AG04450 (cell line): Measurements from ENCODE around the gene HACD2. TPM values are rescaled to one million over a fixed set of nuclear protein-coding genes. Genes with fewer than 3 reads are reported as not detected.

Source experiments
- CTCF ChIA-PET: fragments of 300-600, 350-600 bp; formaldehyde crosslinking; extraction: SDS; loops from one replicate; lab custom pipeline; 2022; ENCODE audit warnings: antibody characterized with exemption, inconsistent platforms; lab: Charles Lee
- POLR2A ChIA-PET: fragments of 350-600 bp; formaldehyde crosslinking; extraction: SDS; loops from one replicate; lab custom pipeline; 2021; ENCODE audit warnings: antibody characterized with exemption, inconsistent platforms; lab: Yijun Ruan, JAX
- DNase-seq: peaks from one replicate; pipeline ENCODE4 v3.0.0-alpha.2; 2011; ENCODE audit warnings: low read depth, low spot score
- H3K27ac ChIP-seq: one replicate; pipeline ENCODE4 v1.5.1; 2012; ENCODE audit warnings: low read depth, low read length, control low read depth
- H3K27me3 ChIP-seq: one replicate; pipeline ENCODE4 v1.6.0; 2012; ENCODE audit warnings: low read length; ENCODE audit not compliant: control insufficient read depth, insufficient read depth
- H3K4me3 ChIP-seq: 2 replicates; pipeline ENCODE4 v1.5.1; 2011; ENCODE audit warnings: mild to moderate bottlenecking, low read depth, low read length, control low read depth
- H3K9me3 ChIP-seq: 2 replicates; pipeline ENCODE4 v1.5.1; 2012; ENCODE audit warnings: low read length; ENCODE audit not compliant: control insufficient read depth, insufficient read depth
- polyA plus RNA-seq: library from polyadenylated mRNA; depleted of rRNA; stranded (reverse); fragments of >200 nt; gene quantifications from 2 replicates; pipeline ENCODE4 v1.2.3, GENCODE V29; 2011
- TF ChIP-seq, protein P1 (sequence below): IDR thresholded peaks from 2 replicates; pipeline ENCODE4 v1.5.1; 2011; ENCODE audit warnings: low read depth, low read length, control low read depth, inconsistent platforms

Gene HACD2
- polyA plus RNA-seq, 1 experiment, result 43.5 TPM

DNA sequence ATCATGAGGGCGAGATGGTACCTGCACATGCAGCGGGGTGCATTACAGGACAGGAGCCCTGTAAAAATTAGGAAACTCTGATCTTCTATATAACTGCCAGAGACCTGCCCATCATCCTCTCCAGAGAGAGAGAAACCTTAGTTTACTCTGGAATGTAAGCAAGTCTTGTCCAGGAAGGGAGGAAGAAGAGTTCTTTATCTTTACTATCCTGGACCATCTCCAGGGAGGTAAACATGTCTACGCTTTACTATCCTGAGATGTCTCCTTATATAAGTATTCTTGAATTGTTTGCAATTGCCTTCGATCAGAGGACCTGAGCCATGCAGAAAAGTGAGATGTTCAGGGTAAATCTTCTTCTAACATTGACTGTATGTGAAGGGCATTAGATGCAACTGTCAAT lies 12.7 kb upstream of the HACD2 start:
- Histone ChIP-seq H3K9me3 (no peaks in the 10 kb centered on the region), H3K27me3 (no peaks in the 10 kb centered on the region), H3K4me3 (no peak overlapping the region), H3K27ac (no peak overlapping the region)
- CTCF ChIA-PET, result interaction anchor here (0.7 kb wide), 1 partner anchor 45 kb away, joined by 4 read pairs; no protein-coding TSS in a partner anchor
- TF ChIP-seq, protein P1, sequence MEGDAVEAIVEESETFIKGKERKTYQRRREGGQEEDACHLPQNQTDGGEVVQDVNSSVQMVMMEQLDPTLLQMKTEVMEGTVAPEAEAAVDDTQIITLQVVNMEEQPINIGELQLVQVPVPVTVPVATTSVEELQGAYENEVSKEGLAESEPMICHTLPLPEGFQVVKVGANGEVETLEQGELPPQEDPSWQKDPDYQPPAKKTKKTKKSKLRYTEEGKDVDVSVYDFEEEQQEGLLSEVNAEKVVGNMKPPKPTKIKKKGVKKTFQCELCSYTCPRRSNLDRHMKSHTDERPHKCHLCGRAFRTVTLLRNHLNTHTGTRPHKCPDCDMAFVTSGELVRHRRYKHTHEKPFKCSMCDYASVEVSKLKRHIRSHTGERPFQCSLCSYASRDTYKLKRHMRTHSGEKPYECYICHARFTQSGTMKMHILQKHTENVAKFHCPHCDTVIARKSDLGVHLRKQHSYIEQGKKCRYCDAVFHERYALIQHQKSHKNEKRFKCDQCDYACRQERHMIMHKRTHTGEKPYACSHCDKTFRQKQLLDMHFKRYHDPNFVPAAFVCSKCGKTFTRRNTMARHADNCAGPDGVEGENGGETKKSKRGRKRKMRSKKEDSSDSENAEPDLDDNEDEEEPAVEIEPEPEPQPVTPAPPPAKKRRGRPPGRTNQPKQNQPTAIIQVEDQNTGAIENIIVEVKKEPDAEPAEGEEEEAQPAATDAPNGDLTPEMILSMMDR, result no peak
- POLR2A ChIA-PET, result no interaction called here
- no peak for DNase-seq

DNA sequence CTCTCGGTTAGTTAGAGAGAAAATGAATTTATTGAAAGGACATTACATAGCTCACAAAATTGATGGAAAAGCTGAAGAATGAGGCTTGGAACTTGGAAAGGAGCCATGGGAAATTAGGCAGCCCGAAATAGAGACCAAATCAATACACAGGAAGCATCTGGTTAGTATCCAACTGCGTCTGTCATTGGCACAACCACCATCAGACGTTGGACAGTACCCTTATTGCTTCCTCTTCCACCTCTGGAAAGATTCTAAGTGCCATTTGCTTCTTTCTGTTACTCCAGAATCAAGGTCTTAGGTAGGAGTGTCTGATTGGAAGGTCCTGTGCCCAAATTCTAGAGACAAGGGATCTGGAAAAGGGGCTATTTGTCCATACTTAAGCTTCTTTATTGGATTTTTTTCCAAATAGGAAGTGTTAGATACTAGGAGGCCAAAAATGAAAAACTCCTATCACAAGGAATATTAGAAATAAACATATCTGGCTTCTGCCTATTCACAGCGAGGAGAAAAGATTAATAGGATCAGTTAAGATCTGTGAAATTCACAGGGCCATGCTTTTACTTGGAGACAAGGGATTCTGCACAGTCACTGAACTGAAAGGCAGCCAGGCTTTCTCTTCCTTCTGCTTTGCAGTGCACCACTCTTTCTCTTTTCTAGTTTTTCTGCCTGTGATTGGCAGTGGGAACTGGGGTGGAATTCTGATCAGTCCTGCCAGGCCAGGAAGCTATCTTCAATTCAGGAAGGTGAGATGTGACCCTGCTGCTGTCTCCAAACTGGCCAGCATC lies 10.7 kb upstream of the HACD2 start:
- H3K27me3 ChIP-seq, result no peaks in the 10 kb centered on the region
- H3K4me3 ChIP-seq, result no peak overlapping the region
- ChIA-PET POLR2A (interaction anchor here (0.5 kb wide), 1 partner anchor 13 kb away, joined by 3 read pairs; no protein-coding TSS in a partner anchor), CTCF (interaction anchor here (0.6 to 1.4 kb wide), 2 partner anchors 128 to 267 kb away, joined by 3 to 4 read pairs; no protein-coding TSS in a partner anchor)
- H3K9me3 ChIP-seq, result peaks cover 6% of the 10 kb centered on the region; the same call in 1 of the 2 replicates
- TF ChIP-seq, protein P1, result no peak
- no peak overlapping the region for H3K27ac ChIP-seq
- DNase-seq, result no peak

DNA sequence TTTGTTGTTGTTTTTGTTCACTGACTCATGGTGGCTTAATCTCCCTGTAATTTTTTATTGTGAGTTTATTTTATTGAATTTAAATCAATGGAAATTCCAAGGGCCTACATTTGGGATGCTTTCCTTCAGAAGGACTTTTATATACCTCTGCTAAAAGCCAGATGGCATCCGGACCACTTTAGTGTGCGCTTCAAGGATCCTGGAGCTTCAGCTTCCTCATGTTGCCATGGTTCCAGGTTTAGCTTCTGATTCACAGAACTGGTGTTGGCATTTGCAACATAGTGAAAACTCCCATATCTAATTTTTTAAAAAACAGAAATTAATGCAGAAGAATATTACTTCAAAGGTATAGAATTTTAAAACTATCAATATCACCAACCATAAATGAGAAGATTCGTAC lies 8.5 kb upstream of the HACD2 start:
- Histone ChIP-seq H3K27me3 (no peaks in the 10 kb centered on the region), H3K4me3 (no peak overlapping the region), H3K9me3 (peaks cover 16% of the 10 kb centered on the region; the same call in 1 of the 2 replicates), H3K27ac (no peak overlapping the region)
- CTCF ChIA-PET, result no interaction called here
- TF ChIP-seq, protein P1, result no peak
- POLR2A ChIA-PET, result no interaction called here
- no peak for DNase-seq

DNA sequence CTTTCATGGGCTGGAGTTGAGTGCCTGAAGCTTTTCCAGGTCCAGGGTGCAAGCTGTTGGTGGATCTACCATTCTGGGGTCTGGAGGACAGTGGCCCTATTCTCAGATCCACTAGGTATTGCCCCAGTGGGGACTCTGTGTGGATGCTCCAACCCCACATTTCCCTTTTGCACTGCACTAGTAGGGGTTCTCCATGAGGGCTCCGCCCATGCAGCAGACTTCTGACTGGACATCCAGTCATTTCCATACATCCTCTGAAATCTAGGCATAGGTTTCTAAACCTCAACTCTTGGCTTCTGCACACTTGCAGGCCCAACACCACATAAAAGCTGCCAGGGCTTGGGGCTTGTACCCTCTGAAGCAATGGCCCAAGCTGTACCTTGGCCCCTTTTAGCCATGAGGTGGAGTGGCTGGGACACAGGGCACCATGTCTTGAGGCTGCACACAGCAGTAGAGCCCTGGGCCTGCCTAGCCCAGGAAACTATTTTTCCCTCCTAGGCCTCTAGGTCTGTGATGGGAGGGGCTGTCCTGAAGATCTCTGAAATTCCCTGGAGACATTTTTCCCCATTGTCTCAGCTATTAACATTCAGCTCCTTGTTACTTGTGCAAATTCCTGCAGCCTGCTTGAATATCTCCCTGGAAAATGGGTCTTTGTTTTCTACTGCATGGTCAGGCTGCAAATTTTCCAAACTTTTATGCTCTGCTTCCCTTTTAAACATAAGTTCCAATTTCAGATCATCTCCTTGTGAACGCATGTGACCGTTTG lies 6.0 kb upstream of the HACD2 start:
- POLR2A ChIA-PET, result no interaction called here
- H3K9me3 ChIP-seq, result peaks cover 18% of the 10 kb centered on the region; the same call in 1 of the 2 replicates
- TF ChIP-seq, protein P1, result no peak
- CTCF ChIA-PET, result interaction anchor here (1.1 kb wide), 1 partner anchor 132 kb away, joined by 3 read pairs; no protein-coding TSS in a partner anchor
- H3K4me3 ChIP-seq, result no peak overlapping the region
- H3K27me3 ChIP-seq, result no peaks in the 10 kb centered on the region
- no peak overlapping the region for H3K27ac ChIP-seq
- DNase-seq, result no peak
